HepG2 (cell line): ENCODE results near the gene RBBP8NL. TPM values are rescaled to one million over a fixed set of nuclear protein-coding genes. Genes with fewer than 3 reads are reported as not detected.

Experiments
- ATRX ChIP-seq: sonication (generic); formaldehyde crosslinking; IDR thresholded peaks from 2 replicates; pipeline ENCODE4 v1.4.0; 2020; ENCODE audit warnings: missing genetic modification reagents, borderline replicate concordance
- CHD2 ChIP-seq: IDR thresholded peaks from 2 replicates; pipeline ENCODE4 v1.6.1; 2011; ENCODE audit warnings: low read depth, low read length, improper control_type of control experiment
- FOXA1 ChIP-seq, 2 experiments: fragments of 450-650 bp in 1 of 2; sonication (generic) in 1 of 2; formaldehyde crosslinking in 1 of 2; IDR thresholded peaks; 2 replicates each; pipeline versions ENCODE4 v1.4.0 to v1.6.1; 2016 to 2020; ENCODE audit warnings: missing genetic modification reagents in 1 of 2
- FOXK2 ChIP-seq: fragments of 450-650 bp; IDR thresholded peaks from 2 replicates; pipeline ENCODE4 v1.6.1; 2016
- KLF6 ChIP-seq: IDR thresholded peaks from 2 replicates; pipeline ENCODE4 v1.8.0; 2016; ENCODE audit warnings: missing biosample characterization, missing genetic modification reagents
- KMT2B ChIP-seq: IDR thresholded peaks from 2 replicates; pipeline ENCODE4 v1.6.1; 2016; ENCODE audit warnings: missing genetic modification reagents, missing compliant biosample characterization
- MTA1 ChIP-seq: sonication (generic); formaldehyde crosslinking; IDR thresholded peaks from 2 replicates; pipeline ENCODE4 v1.4.0; 2020; ENCODE audit warnings: missing genetic modification reagents, mild to moderate bottlenecking, borderline replicate concordance
- MTF2 ChIP-seq: sonication (generic); formaldehyde crosslinking; IDR thresholded peaks from 2 replicates; pipeline ENCODE4 v1.5.0; 2020; ENCODE audit warnings: missing genetic modification reagents, borderline replicate concordance
- NBN ChIP-seq: fragments of 450-650 bp; conservative IDR thresholded peaks from 2 replicates; pipeline ENCODE4 v1.6.1; 2017
- NFE2 ChIP-seq: sonication (generic); formaldehyde crosslinking; IDR thresholded peaks from 2 replicates; pipeline ENCODE4 v1.4.0; 2020; ENCODE audit warnings: missing genetic modification reagents
- NPAS2 ChIP-seq: sonication (generic); formaldehyde crosslinking; IDR thresholded peaks from 2 replicates; pipeline ENCODE4 v1.8.0; 2022; ENCODE audit warnings: mild to moderate bottlenecking, missing genetic modification reagents, borderline replicate concordance
- SRY ChIP-seq: sonication (generic); formaldehyde crosslinking; IDR thresholded peaks from 2 replicates; pipeline ENCODE4 v1.8.0; 2022; ENCODE audit warnings: mild to moderate bottlenecking, missing genetic modification reagents
- ZNF138 ChIP-seq: sonication (generic); formaldehyde crosslinking; IDR thresholded peaks from 2 replicates; pipeline ENCODE4 v1.5.0; 2020; ENCODE audit warnings: mild to moderate bottlenecking, low read depth, missing genetic modification reagents
- ZNF253 ChIP-seq: sonication (generic); formaldehyde crosslinking; IDR thresholded peaks from 2 replicates; pipeline ENCODE4 v1.8.0; 2022; ENCODE audit warnings: mild to moderate bottlenecking, missing genetic modification reagents, borderline replicate concordance
- ZNF274 ChIP-seq: sonication (generic); formaldehyde crosslinking; IDR thresholded peaks from 2 replicates; pipeline ENCODE4 v1.5.1; 2020; ENCODE audit warnings: mild to moderate bottlenecking, missing genetic modification reagents
- ZNF562 ChIP-seq: sonication (generic); formaldehyde crosslinking; IDR thresholded peaks from 2 replicates; pipeline ENCODE4 v1.8.0; 2022; ENCODE audit warnings: missing genetic modification reagents, borderline replicate concordance
- polyA plus RNA-seq, 8 experiments: library from polyadenylated mRNA; depleted of rRNA in 3 of 8; stranded (reverse) in 7 of 8; unstranded in 1 of 8; fragments of >200 nt; fragmentation: Illumina TruSeq in 4 of 8; extraction: Trizol in 4 of 8; gene quantifications; 2 replicates each; pipeline versions ENCODE4 v1.2.1 to v1.2.3, GENCODE V29; 2011 to 2016; ENCODE audit warnings: low read depth in 4 of 8, missing spikeins in 1 of 8, mixed read lengths in 1 of 8; ENCODE audit not compliant: insufficient read depth in 1 of 8
- total RNA-seq, 5 experiments: library from RNA; depleted of rRNA; stranded (reverse); fragments of >200 nt; fragmentation: Illumina TruSeq; extraction: Trizol; gene quantifications; 2 replicates each; pipeline ENCODE4 v1.2.3, GENCODE V29; 2016; ENCODE audit warnings: low read depth in 1 of 5
- TF ChIP-seq, protein P1 (sequence below): sonication (generic); formaldehyde crosslinking; IDR thresholded peaks from 2 replicates; pipeline ENCODE4 v1.8.0; 2022; ENCODE audit warnings: missing genetic modification reagents, mild to moderate bottlenecking, moderate library complexity, borderline replicate concordance
- TF ChIP-seq, protein P2 (sequence below): sonication (generic); formaldehyde crosslinking; IDR thresholded peaks from 2 replicates; pipeline ENCODE4 v1.5.0; 2020; ENCODE audit warnings: mild to moderate bottlenecking, missing genetic modification reagents
- TF ChIP-seq, protein P3 (sequence below): sonication (generic); formaldehyde crosslinking; IDR thresholded peaks from 2 replicates; pipeline ENCODE4 v1.4.0; 2020; ENCODE audit warnings: missing genetic modification reagents
- TF ChIP-seq, protein P4 (sequence below): sonication (generic); formaldehyde crosslinking; IDR thresholded peaks from 2 replicates; pipeline ENCODE4 v1.5.0; 2020; ENCODE audit warnings: mild to moderate bottlenecking, missing genetic modification reagents, borderline replicate concordance

RBBP8NL gene
- total and polyA plus RNA-seq, 2 of the 13 experiments (the other 11 are each of a cell fraction or from before 2014, with no cell fraction given), result 0.69 to 0.86 TPM

DNA sequence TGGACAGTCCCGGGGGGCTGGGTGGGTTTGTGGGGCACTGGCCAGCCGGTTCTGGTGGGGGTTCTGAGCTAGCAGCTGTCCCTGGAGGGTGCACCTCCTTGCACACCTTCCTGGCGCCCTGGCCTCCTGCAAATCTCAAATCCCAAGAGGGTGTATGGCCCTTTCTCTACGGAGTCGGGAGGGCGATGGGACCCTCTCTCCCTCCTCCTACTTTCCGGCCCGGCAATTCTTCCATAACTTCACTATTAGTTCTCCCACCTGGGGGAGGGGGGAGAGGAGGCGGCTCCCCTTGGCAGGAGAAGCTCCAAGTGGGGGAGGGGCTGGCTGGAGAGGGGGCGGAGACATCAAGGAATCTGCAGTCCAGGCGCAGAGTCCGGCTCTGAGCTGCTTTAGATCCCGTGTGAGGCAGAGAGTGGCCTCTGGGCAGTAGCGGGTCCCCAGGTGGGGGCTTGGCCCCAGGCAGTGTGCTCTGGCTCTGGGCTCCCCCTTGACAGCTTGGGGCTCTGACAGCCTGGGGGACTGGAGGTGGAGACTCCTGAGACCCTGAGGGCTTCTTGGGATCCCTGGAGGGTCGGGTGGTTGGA lies 58.9 kb downstream of the RBBP8NL start (continued):
- TF ChIP-seq, protein P1, sequence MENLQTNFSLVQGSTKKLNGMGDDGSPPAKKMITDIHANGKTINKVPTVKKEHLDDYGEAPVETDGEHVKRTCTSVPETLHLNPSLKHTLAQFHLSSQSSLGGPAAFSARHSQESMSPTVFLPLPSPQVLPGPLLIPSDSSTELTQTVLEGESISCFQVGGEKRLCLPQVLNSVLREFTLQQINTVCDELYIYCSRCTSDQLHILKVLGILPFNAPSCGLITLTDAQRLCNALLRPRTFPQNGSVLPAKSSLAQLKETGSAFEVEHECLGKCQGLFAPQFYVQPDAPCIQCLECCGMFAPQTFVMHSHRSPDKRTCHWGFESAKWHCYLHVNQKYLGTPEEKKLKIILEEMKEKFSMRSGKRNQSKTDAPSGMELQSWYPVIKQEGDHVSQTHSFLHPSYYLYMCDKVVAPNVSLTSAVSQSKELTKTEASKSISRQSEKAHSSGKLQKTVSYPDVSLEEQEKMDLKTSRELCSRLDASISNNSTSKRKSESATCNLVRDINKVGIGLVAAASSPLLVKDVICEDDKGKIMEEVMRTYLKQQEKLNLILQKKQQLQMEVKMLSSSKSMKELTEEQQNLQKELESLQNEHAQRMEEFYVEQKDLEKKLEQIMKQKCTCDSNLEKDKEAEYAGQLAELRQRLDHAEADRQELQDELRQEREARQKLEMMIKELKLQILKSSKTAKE, result peak; percentile 67; the same call in 1 of the 2 replicates
- TF ChIP-seq CHD2, result peak; percentile 52; the same call in 1 of the 2 replicates
- TF ChIP-seq, protein P2, sequence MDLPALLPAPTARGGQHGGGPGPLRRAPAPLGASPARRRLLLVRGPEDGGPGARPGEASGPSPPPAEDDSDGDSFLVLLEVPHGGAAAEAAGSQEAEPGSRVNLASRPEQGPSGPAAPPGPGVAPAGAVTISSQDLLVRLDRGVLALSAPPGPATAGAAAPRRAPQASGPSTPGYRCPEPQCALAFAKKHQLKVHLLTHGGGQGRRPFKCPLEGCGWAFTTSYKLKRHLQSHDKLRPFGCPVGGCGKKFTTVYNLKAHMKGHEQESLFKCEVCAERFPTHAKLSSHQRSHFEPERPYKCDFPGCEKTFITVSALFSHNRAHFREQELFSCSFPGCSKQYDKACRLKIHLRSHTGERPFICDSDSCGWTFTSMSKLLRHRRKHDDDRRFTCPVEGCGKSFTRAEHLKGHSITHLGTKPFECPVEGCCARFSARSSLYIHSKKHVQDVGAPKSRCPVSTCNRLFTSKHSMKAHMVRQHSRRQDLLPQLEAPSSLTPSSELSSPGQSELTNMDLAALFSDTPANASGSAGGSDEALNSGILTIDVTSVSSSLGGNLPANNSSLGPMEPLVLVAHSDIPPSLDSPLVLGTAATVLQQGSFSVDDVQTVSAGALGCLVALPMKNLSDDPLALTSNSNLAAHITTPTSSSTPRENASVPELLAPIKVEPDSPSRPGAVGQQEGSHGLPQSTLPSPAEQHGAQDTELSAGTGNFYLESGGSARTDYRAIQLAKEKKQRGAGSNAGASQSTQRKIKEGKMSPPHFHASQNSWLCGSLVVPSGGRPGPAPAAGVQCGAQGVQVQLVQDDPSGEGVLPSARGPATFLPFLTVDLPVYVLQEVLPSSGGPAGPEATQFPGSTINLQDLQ (CRISPR knock-in tag), result no peak; the same call in 1 of the 2 replicates
- TF ChIP-seq KMT2B (CRISPR knock-in tag), result no peak
- TF ChIP-seq ZNF138, result no peak
- TF ChIP-seq ZNF253, result no peak
- TF ChIP-seq FOXK2, result no peak
- TF ChIP-seq MTF2 (CRISPR knock-in tag), result no peak; the same call in 1 of the 2 replicates
- peak; percentile 99 for TF ChIP-seq MTA1
- no peak for TF ChIP-seq ATRX (CRISPR knock-in tag)
- TF ChIP-seq NFE2 (CRISPR knock-in tag), result no peak
- TF ChIP-seq, protein P3, sequence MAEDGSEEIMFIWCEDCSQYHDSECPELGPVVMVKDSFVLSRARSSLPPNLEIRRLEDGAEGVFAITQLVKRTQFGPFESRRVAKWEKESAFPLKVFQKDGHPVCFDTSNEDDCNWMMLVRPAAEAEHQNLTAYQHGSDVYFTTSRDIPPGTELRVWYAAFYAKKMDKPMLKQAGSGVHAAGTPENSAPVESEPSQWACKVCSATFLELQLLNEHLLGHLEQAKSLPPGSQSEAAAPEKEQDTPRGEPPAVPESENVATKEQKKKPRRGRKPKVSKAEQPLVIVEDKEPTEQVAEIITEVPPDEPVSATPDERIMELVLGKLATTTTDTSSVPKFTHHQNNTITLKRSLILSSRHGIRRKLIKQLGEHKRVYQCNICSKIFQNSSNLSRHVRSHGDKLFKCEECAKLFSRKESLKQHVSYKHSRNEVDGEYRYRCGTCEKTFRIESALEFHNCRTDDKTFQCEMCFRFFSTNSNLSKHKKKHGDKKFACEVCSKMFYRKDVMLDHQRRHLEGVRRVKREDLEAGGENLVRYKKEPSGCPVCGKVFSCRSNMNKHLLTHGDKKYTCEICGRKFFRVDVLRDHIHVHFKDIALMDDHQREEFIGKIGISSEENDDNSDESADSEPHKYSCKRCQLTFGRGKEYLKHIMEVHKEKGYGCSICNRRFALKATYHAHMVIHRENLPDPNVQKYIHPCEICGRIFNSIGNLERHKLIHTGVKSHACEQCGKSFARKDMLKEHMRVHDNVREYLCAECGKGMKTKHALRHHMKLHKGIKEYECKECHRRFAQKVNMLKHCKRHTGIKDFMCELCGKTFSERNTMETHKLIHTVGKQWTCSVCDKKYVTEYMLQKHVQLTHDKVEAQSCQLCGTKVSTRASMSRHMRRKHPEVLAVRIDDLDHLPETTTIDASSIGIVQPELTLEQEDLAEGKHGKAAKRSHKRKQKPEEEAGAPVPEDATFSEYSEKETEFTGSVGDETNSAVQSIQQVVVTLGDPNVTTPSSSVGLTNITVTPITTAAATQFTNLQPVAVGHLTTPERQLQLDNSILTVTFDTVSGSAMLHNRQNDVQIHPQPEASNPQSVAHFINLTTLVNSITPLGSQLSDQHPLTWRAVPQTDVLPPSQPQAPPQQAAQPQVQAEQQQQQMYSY (CRISPR knock-in tag), result no peak
- TF ChIP-seq, protein P4, sequence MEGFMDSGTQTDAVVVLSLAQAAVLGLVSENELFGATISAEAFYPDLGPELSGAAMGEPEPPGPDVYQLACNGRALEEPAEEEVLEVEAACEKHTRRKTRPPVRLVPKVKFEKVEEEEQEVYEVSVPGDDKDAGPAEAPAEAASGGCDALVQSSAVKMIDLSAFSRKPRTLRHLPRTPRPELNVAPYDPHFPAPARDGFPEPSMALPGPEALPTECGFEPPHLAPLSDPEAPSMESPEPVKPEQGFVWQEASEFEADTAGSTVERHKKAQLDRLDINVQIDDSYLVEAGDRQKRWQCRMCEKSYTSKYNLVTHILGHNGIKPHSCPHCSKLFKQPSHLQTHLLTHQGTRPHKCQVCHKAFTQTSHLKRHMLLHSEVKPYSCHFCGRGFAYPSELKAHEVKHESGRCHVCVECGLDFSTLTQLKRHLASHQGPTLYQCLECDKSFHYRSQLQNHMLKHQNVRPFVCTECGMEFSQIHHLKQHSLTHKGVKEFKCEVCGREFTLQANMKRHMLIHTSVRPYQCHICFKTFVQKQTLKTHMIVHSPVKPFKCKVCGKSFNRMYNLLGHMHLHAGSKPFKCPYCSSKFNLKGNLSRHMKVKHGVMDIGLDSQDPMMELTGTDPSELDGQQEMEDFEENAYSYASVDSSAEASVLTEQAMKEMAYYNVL (CRISPR knock-in tag), result peak; percentile 24; the same call in 1 of the 2 replicates
- no peak for TF ChIP-seq KLF6 (CRISPR knock-in tag)
- no peak for TF ChIP-seq NBN
- no peak for TF ChIP-seq SRY (CRISPR knock-in tag)
- no peak for TF ChIP-seq ZNF562
- TF ChIP-seq NPAS2 (CRISPR knock-in tag), result no peak
- no peak; the same call in 1 of the 2 replicates for TF ChIP-seq ZNF274 (CRISPR knock-in tag)
- TF ChIP-seq FOXA1 (IDR thresholded peaks at IDR 0.05), result no peak
- TF ChIP-seq FOXA1 (CRISPR knock-in tag; IDR thresholded peaks at IDR 0.05), result no peak
